GM12801 (cell line): Measurements from ENCODE around the gene RGL4.

Experiments used
- TF ChIP-seq, protein P1 (sequence below): IDR thresholded peaks from one replicate; pipeline ENCODE4 v1.5.1; 2011; ENCODE audit warnings: control low read depth; ENCODE audit not compliant: insufficient read length; ENCODE audit errors: extremely low read depth

RGL4 gene

GRCh38 chr22:23681026-23681809 lies 9.6 kb upstream of the RGL4 start:
- TF ChIP-seq, protein P1, sequence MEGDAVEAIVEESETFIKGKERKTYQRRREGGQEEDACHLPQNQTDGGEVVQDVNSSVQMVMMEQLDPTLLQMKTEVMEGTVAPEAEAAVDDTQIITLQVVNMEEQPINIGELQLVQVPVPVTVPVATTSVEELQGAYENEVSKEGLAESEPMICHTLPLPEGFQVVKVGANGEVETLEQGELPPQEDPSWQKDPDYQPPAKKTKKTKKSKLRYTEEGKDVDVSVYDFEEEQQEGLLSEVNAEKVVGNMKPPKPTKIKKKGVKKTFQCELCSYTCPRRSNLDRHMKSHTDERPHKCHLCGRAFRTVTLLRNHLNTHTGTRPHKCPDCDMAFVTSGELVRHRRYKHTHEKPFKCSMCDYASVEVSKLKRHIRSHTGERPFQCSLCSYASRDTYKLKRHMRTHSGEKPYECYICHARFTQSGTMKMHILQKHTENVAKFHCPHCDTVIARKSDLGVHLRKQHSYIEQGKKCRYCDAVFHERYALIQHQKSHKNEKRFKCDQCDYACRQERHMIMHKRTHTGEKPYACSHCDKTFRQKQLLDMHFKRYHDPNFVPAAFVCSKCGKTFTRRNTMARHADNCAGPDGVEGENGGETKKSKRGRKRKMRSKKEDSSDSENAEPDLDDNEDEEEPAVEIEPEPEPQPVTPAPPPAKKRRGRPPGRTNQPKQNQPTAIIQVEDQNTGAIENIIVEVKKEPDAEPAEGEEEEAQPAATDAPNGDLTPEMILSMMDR: no peak

- TF ChIP-seq, protein P1: no peak
These were observed 8.7 kb upstream of the RGL4 start for GRCh38 chr22:23682077-23682476.

GRCh38 chr22:23682827-23683355 lies 7.9 kb upstream of the RGL4 start:
- TF ChIP-seq, protein P1: no peak

GRCh38 chr22:23683545-23683944 lies 7.3 kb upstream of the RGL4 start:
- TF ChIP-seq, protein P1: no peak

DNA sequence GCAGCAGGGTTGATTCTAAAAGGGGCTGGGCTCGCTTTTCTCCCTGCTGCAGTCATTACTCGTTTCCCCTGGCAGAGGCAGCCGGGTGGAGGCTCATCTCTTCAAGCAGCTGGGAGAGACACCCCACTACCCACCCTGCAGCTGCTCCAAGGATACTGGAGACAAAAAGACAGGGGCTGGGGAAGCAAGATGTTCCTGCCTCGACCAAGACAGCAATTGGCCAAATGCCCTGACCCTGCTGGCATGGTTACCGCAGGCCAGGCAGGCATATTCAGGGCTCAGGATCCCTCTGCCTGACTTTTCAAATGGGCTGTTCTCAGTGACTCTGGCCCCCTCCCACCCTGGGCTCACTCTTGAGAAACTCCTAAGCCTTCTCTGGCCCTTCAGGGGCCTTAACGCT lies 6.8 kb upstream of the RGL4 start:
- TF ChIP-seq, protein P1: no peak

GRCh38 chr22:23684561-23685031 lies 6.2 kb upstream of the RGL4 start:
- TF ChIP-seq, protein P1: no peak

DNA sequence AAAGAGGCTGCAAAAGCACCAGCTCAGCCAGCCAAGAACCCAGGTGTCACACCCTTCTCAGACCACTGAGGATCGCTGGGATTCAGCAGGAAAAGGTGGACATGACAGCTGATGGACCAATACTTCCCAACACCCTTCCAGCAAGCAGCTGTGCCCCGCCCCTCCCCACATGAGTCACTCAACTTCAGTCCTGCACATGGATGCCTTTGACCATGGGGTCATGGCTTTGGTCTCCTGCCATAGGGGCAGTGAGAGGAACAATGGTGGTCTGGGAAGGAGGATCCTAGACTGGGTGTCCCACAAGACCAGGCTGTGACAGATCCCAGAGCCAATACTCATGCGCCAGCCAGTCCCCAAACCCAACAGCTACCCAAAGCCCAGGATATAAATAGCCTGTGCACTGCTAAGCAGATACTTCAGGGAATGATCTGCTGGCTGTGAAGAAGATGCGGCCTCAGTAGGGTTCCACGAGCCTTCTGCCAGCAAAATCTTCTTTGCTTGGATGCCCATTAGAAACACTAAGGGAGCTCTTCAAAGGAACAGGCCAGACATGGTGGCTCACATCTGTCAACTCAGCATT lies 5.5 kb upstream of the RGL4 start:
- TF ChIP-seq, protein P1: no peak
